ENCODE data around the gene VWA5B1.

DNA sequence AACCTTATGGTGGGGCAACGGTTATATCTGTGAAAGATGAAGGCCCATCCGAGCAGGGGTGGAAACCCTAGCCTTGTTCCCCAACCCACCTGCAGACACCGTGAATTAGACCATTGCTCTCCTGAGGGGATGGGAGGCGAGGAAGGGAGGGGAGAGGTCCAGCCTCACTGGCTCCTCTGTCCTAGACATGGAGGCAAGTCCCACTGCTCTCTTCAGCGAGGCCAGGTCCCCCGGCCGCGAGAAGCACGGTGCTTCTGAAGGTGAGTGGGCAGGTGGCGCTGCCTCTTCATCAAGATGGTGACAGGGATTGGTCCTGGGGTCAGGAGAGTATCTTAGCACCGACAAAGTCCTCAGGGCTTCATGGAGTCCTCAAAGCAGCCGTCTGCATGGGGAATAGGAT is 59.3 kb downstream of the VWA5B1 start:
- TF ChIP-seq, protein P1, sequence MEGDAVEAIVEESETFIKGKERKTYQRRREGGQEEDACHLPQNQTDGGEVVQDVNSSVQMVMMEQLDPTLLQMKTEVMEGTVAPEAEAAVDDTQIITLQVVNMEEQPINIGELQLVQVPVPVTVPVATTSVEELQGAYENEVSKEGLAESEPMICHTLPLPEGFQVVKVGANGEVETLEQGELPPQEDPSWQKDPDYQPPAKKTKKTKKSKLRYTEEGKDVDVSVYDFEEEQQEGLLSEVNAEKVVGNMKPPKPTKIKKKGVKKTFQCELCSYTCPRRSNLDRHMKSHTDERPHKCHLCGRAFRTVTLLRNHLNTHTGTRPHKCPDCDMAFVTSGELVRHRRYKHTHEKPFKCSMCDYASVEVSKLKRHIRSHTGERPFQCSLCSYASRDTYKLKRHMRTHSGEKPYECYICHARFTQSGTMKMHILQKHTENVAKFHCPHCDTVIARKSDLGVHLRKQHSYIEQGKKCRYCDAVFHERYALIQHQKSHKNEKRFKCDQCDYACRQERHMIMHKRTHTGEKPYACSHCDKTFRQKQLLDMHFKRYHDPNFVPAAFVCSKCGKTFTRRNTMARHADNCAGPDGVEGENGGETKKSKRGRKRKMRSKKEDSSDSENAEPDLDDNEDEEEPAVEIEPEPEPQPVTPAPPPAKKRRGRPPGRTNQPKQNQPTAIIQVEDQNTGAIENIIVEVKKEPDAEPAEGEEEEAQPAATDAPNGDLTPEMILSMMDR (conservative IDR thresholded peaks at IDR 0.05; ENCODE audit: low read depth, low read length) = no peak
- TF ChIP-seq EZH2phosphoT487 (IDR thresholded peaks at IDR 0.05; ENCODE audit: borderline replicate concordance, low read length) (no peak), EZH2 (IDR thresholded peaks at IDR 0.05; ENCODE audit: low read length, unreplicated experiment) (no peak)

Data from PC-3 (cell line).